A549 (cell line): Measurements from ENCODE around the gene PRDM10.

Experiments
- CEBPB ChIP-seq, 2 experiments: fragments of >200 bp in 1 of 2; sonication (Bioruptor Twin) in 1 of 2; formaldehyde crosslinking in 1 of 2; IDR thresholded peaks; 2 replicates each; pipeline ENCODE4 v1.6.1; 2012 to 2016
- EHMT2 ChIP-seq: fragments of 200-600 bp; sonication (generic); IDR thresholded peaks from 2 replicates; pipeline ENCODE4 v1.6.1; 2016; ENCODE audit warnings: antibody characterized with exemption, low read depth, mild to moderate bottlenecking, moderate library complexity
- EP300 ChIP-seq, 2 experiments: fragments of >200 bp; sonication (Bioruptor Twin); formaldehyde crosslinking; IDR thresholded peaks; 2 replicates in 1 of 2; 3 replicates in 1 of 2; pipeline ENCODE4 v1.6.1; 2016 to 2017
- HDAC2 ChIP-seq: fragments of 200-600 bp; sonication (generic); IDR thresholded peaks from 2 replicates; pipeline ENCODE4 v1.6.1; 2016
- JUN ChIP-seq, 2 experiments: fragments of >200 bp; sonication (Bioruptor Twin); formaldehyde crosslinking; IDR thresholded peaks; 2 replicates in 1 of 2; 3 replicates in 1 of 2; pipeline ENCODE4 v1.6.1; 2016 to 2017
- NR3C1 ChIP-seq: fragments of >200 bp; sonication (Bioruptor Twin); formaldehyde crosslinking; IDR thresholded peaks from 3 replicates; pipeline ENCODE4 v1.6.1; 2017
- POLR2A ChIP-seq: IDR thresholded peaks from 2 replicates; pipeline ENCODE4 v1.6.1; 2012; ENCODE audit warnings: mild to moderate bottlenecking, low read length
- POLR2AphosphoS2 ChIP-seq: conservative IDR thresholded peaks from 2 replicates; pipeline ENCODE4 v1.6.1; 2012; ENCODE audit warnings: low read length, improper control_type of control experiment, inconsistent platforms
- SMC3 ChIP-seq: fragments of >200 bp; sonication (Bioruptor Twin); formaldehyde crosslinking; IDR thresholded peaks from 3 replicates; pipeline ENCODE4 v1.6.1; 2018; ENCODE audit warnings: inconsistent platforms
- TF ChIP-seq, protein P1 (sequence below): fragments of >200 bp; sonication (Bioruptor Twin); formaldehyde crosslinking; IDR thresholded peaks from 3 replicates; pipeline ENCODE4 v1.5.1; 2016
- TF ChIP-seq, protein P2 (sequence below): IDR thresholded peaks from 2 replicates; pipeline ENCODE4 v1.6.1; 2012; ENCODE audit warnings: low read depth, borderline replicate concordance
- TF ChIP-seq, protein P3 (sequence below): fragments of 200-600 bp; sonication (generic); IDR thresholded peaks from 2 replicates; pipeline ENCODE4 v1.6.1; 2016; ENCODE audit warnings: antibody characterized with exemption, mild to moderate bottlenecking, moderate library complexity

DNA sequence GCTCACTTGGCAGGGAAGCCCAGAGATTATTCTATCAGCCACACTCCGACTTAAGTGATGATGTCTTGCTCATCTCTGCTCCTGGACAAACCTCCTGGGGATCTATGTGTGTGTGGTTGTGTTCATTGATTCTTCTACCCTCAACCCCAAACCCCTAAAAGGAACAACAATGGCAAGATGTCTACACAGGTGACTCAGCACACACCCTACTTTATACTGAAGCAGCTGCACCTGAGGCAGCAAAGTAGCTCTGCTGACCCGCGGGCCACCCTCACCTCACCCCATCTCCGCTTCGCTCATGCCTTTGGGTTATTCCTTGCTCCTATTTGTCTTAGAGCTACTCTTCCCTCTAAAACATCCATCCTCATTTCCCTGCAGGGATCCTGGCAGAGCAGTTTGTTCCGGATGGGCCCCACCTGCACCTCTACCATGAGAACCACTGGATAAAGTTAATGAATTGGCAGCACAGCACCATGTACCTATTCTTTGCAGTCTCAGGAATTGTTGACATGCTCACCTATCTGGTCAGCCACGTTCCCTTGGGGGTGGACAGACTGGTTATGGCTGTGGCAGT, 148.3 kb downstream of the PRDM10 start:
- TF ChIP-seq, protein P1, sequence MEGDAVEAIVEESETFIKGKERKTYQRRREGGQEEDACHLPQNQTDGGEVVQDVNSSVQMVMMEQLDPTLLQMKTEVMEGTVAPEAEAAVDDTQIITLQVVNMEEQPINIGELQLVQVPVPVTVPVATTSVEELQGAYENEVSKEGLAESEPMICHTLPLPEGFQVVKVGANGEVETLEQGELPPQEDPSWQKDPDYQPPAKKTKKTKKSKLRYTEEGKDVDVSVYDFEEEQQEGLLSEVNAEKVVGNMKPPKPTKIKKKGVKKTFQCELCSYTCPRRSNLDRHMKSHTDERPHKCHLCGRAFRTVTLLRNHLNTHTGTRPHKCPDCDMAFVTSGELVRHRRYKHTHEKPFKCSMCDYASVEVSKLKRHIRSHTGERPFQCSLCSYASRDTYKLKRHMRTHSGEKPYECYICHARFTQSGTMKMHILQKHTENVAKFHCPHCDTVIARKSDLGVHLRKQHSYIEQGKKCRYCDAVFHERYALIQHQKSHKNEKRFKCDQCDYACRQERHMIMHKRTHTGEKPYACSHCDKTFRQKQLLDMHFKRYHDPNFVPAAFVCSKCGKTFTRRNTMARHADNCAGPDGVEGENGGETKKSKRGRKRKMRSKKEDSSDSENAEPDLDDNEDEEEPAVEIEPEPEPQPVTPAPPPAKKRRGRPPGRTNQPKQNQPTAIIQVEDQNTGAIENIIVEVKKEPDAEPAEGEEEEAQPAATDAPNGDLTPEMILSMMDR, result no peak
- no peak for TF ChIP-seq HDAC2
- TF ChIP-seq EP300 (IDR thresholded peaks at IDR 0.05), result no peak
- no peak for TF ChIP-seq POLR2A
- TF ChIP-seq, protein P2, sequence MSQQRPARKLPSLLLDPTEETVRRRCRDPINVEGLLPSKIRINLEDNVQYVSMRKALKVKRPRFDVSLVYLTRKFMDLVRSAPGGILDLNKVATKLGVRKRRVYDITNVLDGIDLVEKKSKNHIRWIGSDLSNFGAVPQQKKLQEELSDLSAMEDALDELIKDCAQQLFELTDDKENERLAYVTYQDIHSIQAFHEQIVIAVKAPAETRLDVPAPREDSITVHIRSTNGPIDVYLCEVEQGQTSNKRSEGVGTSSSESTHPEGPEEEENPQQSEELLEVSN, result no peak
- TF ChIP-seq CEBPB (IDR thresholded peaks at IDR 0.05), result no peak
- no peak for TF ChIP-seq EHMT2
- TF ChIP-seq POLR2AphosphoS2, result no peak
- TF ChIP-seq, protein P3, sequence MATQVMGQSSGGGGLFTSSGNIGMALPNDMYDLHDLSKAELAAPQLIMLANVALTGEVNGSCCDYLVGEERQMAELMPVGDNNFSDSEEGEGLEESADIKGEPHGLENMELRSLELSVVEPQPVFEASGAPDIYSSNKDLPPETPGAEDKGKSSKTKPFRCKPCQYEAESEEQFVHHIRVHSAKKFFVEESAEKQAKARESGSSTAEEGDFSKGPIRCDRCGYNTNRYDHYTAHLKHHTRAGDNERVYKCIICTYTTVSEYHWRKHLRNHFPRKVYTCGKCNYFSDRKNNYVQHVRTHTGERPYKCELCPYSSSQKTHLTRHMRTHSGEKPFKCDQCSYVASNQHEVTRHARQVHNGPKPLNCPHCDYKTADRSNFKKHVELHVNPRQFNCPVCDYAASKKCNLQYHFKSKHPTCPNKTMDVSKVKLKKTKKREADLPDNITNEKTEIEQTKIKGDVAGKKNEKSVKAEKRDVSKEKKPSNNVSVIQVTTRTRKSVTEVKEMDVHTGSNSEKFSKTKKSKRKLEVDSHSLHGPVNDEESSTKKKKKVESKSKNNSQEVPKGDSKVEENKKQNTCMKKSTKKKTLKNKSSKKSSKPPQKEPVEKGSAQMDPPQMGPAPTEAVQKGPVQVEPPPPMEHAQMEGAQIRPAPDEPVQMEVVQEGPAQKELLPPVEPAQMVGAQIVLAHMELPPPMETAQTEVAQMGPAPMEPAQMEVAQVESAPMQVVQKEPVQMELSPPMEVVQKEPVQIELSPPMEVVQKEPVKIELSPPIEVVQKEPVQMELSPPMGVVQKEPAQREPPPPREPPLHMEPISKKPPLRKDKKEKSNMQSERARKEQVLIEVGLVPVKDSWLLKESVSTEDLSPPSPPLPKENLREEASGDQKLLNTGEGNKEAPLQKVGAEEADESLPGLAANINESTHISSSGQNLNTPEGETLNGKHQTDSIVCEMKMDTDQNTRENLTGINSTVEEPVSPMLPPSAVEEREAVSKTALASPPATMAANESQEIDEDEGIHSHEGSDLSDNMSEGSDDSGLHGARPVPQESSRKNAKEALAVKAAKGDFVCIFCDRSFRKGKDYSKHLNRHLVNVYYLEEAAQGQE, result no peak
- no peak for TF ChIP-seq NR3C1
- TF ChIP-seq SMC3, result no peak
- TF ChIP-seq JUN (IDR thresholded peaks at IDR 0.05), result no peak
